IPS-18c (cell line): ENCODE data around the gene UMODL1.

ENCODE experiments used
- H3K4me3 ChIP-seq: 2 replicates; pipeline ENCODE4 v1.7.0; 2013; ENCODE audit warnings: low read depth, mild to moderate bottlenecking, low read length, moderate library complexity; ENCODE audit not compliant: insufficient read depth
- H3K9me3 ChIP-seq: one replicate; pipeline ENCODE4 v1.6.1; 2013; ENCODE audit warnings: mild to moderate bottlenecking, low read length, moderate library complexity; ENCODE audit not compliant: control insufficient read depth, insufficient read depth

UMODL1 gene

GRCh38 chr21:42082501-42083360 is 11.6 kb downstream of the UMODL1 start:
- H3K4me3 ChIP-seq = no peak overlapping the region
- H3K9me3 ChIP-seq = peaks cover 5% of the 10 kb centered on the region

- H3K4me3 ChIP-seq = no peak overlapping the region
- H3K9me3 ChIP-seq = peaks cover 5% of the 10 kb centered on the region
Measured at GRCh38 chr21:42083361-42083690, 12.2 kb downstream of the UMODL1 start.

GRCh38 chr21:42084079-42084478 is 13.0 kb downstream of the UMODL1 start:
- no peak overlapping the region for H3K4me3 ChIP-seq
- peaks cover 5% of the 10 kb centered on the region for H3K9me3 ChIP-seq

DNA sequence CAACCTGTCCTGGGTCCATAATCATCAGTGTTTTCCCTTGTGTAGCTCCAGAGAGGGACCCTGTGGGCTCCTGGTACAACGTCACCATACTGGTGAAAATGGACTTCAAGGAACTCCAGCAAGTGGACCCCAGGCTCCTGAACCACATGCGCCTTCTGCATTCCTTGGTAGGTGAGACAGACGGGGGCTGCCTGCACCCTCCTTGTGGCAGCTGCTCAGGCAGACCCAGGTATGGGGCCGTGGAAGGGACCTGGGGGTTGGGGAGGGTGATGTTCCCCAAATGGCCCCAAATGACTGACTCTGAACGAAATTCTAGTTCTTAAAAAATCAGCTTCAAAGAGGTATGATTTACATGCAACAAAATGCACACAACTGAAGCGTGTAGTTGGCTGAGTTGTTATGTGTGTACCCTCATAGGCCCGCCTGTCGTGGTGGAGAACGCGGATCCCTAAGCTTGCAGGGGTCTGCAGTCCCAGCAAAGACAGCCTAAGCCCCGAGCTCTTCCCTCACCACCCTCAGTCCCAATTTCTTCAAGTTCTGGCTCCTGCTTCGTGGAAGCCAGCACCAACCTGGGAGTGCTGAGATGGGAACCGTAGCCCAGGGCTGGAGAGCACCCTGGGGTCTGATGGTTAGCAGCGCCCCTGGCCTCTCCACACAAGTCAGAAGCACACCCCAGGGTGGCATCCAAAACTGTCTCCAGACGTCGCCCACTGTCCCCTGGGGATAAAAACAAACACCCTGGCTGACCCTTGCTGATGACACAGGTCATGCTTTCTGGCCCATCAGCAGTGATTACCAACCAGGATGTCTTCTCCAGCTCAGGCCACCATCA is 14.3 kb downstream of the UMODL1 start:
- H3K9me3 ChIP-seq = peaks cover 5% of the 10 kb centered on the region
- no peak overlapping the region for H3K4me3 ChIP-seq

GRCh38 chr21:42086969-42087368 is 15.9 kb downstream of the UMODL1 start:
- H3K4me3 ChIP-seq = no peak overlapping the region
- peaks cover 5% of the 10 kb centered on the region for H3K9me3 ChIP-seq

DNA sequence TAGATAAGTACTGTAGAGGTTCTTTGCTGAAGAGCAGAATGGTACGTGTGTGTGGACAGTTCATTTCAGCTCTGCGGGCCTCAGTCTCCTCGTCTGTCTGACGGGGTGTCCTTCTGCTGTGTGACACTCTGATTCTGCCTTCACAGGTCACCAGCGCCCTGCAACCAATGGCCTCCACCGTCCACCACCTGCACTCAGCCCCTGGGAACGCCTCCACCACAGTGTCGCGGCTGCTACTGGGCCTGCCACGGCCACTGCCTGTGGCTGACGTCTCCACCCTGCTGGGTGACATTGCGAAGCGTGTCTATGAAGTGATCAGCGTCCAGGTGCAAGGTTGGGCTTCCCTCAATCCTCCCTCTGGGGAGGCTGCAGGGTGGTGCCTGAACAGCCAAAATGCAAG is 17.0 kb downstream of the UMODL1 start:
- Histone ChIP-seq H3K9me3 (peaks cover 4% of the 10 kb centered on the region), H3K4me3 (no peak overlapping the region)

DNA sequence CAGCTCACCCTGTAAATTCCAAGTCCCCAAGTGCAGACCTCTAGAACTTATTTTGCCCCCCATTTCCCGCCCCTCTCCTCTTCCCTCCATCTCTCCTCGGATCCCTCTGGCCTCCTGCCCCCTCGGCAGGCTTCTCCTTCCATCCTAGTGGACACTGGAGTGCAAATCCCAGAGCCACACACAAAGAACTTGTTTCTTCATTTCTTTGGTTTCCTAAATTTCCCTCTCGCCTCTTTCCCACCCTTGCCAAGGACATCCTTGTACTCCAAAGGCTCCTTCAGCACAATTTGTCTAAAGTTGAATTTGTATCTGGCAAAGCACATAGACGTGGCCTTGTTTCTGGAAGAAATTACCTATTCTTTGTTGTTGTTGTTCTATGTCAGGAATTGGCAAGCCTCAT is 17.5 kb downstream of the UMODL1 start:
- H3K9me3 ChIP-seq = peaks cover under 1% of the 10 kb centered on the region
- H3K4me3 ChIP-seq = no peak overlapping the region

- H3K9me3 ChIP-seq = no peaks in the 10 kb centered on the region
- no peak overlapping the region for H3K4me3 ChIP-seq
Measured at GRCh38 chr21:42089093-42089631, 18.0 kb downstream of the UMODL1 start.

GRCh38 chr21:42089665-42090310 is 18.7 kb downstream of the UMODL1 start:
- H3K4me3 ChIP-seq = no peak overlapping the region
- H3K9me3 ChIP-seq = peaks cover 3% of the 10 kb centered on the region

DNA sequence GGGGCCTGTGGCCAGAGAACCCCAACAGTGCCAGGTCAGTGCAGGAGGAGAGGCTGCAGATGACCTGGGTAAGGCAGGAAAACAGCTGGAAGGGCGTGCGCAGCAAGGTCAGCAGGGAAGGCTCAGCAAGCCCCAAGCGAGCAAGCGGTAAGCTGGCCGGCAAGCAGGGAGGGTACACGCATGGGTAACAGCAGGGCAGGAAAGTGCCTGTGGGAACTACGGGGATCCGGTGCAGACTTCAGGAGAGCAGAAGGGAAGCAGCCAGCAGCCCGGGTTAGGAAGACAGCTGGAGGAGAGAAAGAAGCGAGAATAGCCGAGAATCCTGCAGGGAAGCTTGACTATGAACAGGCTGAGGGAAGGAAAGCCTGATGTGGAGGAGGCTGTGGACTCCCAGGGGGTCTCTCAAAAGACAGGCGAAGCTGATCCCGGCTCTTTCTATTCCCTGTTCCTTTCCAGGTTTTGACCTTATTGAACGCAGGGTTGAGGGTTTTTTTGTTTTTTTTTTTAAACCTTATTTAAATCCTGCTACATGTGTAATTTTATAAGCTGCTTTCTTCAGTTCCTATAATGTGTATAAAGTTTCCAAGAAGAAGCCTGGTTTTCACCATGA is 20.9 kb downstream of the UMODL1 start:
- H3K4me3 ChIP-seq = no peak overlapping the region

DNA sequence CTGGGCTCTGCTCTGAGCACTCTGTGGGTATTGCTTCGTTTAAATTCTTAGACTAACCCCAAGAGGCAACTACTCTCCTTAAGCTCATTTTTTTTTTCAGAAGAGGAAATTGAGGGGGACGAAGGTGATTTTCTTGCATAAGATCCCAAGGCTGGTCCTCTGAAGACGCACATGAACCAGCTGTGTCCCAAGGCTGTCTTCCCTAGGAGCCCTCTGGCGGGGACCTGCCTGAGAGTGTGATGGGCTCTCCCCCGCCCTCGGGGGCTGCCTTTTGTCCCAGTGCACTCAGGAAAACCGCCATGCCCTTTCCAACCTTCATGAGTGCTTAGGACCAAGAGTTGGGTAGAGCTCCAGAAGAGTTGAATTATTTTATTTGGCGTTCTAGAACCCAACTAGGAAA is 21.7 kb downstream of the UMODL1 start:
- Histone ChIP-seq H3K9me3 (peaks cover 5% of the 10 kb centered on the region), H3K4me3 (no peak overlapping the region)

More for the DNA sequence above, 20.9 kb downstream of the UMODL1 start:
- H3K9me3 ChIP-seq = peaks cover 5% of the 10 kb centered on the region

- peaks cover 5% of the 10 kb centered on the region for H3K9me3 ChIP-seq
- no peak overlapping the region for H3K4me3 ChIP-seq
Measured at GRCh38 chr21:42093186-42093585, 22.1 kb downstream of the UMODL1 start.

DNA sequence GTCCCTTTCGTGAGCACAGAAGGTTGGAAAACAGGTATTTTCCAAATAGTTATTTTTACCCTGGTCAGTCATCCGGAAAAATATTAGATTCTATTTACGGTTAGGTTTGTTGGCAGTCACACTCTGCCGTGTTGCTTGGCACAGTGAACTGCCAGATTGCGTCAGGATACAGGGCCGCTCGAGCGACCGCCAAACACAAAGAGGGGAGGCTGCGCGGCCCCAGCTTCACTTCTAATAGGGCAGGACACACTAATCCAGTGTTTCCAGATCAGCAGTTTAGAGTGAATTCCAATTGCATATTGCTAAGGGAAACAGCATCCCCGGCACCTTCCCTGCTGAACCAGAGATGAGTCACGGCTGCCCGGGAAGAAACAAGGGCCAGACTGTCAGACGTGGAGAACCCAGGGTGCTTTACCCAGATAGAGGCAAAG is 22.9 kb downstream of the UMODL1 start:
- Histone ChIP-seq H3K4me3 (no peak overlapping the region), H3K9me3 (peaks cover 5% of the 10 kb centered on the region)

GRCh38 chr21:42094811-42095210 is 23.7 kb downstream of the UMODL1 start:
- Histone ChIP-seq H3K4me3 (no peak overlapping the region), H3K9me3 (peaks cover 5% of the 10 kb centered on the region)

DNA sequence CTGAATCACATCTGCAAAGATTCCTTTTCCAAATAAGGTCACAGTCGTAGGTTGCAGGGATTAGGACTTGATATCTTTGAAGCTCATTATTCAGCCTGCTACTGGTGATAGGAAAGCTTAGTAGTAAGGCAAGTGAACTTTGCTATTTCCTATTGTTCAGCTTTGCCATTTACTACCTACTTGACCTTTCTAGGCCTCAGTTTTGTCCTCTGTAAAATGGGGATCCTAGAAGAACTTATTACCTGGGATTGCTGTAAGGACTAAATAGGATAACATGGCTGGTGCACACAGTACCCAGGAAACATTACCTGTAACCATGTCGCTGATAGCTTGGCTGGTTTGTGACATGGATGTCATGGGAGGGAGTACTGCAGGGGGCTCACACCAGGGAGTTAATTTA is 24.5 kb downstream of the UMODL1 start:
- H3K4me3 ChIP-seq = no peak overlapping the region
- peaks cover 5% of the 10 kb centered on the region for H3K9me3 ChIP-seq

DNA sequence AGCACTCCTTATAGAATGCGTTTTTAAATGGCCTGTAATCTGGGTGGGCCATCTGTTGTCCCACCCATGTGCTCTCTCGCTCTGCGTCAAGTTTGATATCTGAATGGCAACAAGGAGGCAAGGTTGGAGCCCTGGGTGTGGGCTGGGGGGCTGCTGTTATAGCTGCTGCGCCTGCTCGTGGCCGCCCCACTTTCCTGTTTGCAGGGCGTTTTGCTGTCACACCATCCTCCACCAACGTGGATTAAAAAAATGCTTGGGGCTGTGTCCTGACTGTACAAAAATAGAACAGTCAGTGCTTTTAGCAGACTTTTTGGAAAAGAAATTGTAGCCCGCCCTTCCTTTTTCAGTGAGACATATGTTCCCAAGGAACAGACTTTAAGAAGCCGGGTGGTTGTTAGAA is 25.4 kb downstream of the UMODL1 start:
- peaks cover 5% of the 10 kb centered on the region for H3K9me3 ChIP-seq

GRCh38 chr21:42097274-42097673 is 26.2 kb downstream of the UMODL1 start:
- Histone ChIP-seq H3K4me3 (no peak overlapping the region), H3K9me3 (peaks cover 5% of the 10 kb centered on the region)

More for the DNA sequence above, 25.4 kb downstream of the UMODL1 start:
- no peak overlapping the region for H3K4me3 ChIP-seq
